ENCODE data around the gene PBX2.

DNA sequence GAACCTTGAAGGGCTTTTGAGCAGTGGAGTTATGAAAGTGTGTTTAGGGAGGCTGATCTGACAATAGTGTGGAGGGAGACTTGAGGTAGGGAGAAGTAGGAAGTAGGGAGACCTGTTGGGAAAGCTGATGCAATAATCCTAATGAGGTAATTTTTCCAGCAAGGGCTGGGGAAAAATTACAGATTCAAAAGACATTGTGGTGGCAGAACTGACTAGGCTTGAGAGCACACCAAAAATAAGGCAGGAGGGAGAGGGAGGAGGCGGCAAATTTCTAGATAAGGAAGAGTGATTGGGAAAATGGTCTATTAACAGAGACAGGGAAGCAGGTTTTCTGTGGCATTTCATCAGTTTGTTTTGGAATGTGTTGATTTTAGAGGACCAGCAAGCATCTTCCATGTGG, 43.7 kb downstream of the PBX2 start:
- TF ChIP-seq ZNF274 (IDR thresholded peaks at IDR 0.05; ENCODE audit: low read depth, low read length) (no peak), YY1 (IDR thresholded peaks at IDR 0.05; ENCODE audit: insufficient read depth, insufficient read length) (no peak), SUZ12 (IDR thresholded peaks at IDR 0.05; ENCODE audit: extremely low read depth, insufficient read depth, insufficient read length) (no peak)
